A673 (cell line): ENCODE results near the gene SLIT1.

Experiments used
- CTCF ChIP-seq: fragments of 300-800, 200-600 bp; sonication (generic); conservative IDR thresholded peaks from 2 replicates; pipeline ENCODE4 v1.5.1; 2017; ENCODE audit warnings: low read depth, mild to moderate bottlenecking, antibody characterized with exemption, low read length, moderate library complexity, mixed read lengths
- EZH2 ChIP-seq: fragments of 200-600 bp; sonication (generic); IDR thresholded peaks from 2 replicates; pipeline ENCODE4 v1.6.1; 2017; ENCODE audit warnings: borderline replicate concordance, low read depth, mild to moderate bottlenecking, mixed read lengths, antibody characterized with exemption, low read length; ENCODE audit not compliant: poor library complexity, severe bottlenecking

- TF ChIP-seq EZH2 (no peak), CTCF (no peak)
These were observed 53.5 kb downstream of the SLIT1 start for GRCh38 chr10:97132273-97132672.
